ENCODE measurements around the gene ZNF12.
A peak's percentile ranks its signal among the peaks of the same experiment; 100 is the strongest.
"Not testable (repeated sequence)": the region's sequence is repeated elsewhere in the genome, so short reads cannot be mapped to it uniquely, and the experiment has no call there.

Gene ZNF12

DNA sequence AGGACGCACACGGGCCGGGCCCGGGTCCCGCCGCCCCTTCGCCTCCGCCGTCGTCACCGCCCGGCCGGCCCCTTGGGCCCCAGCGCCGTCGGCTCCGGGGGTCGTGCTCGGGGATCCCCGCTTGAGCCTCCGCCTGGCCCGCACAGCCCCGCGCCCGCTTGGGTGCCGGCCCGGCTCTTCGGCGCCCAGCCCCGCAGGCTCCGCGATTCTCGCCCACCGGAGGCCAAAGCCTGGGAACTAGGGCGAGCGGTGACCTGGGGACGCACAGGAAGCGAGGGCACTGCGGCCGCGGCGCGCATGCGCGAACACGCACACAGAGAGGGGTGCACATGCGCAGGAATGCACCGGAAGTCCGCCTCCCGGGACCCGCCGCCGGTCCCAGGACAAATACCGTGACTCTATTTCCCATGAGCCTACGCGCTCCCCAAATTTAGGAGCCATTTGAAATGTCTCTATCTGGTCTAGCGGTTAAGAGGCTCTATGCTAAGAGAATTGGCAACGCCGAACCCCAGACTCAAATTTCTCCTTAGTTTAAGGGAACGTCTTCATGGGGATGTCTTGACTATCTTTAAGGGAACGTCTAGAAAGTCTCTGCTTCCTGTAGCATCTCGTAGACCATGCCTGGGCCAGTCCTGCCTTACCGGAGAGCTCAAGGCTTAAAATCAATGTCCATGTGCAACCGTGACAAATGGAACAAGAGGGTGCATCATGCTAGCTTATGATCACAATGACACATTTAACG is at the start of gene ZNF12:
ZNF12 (minus strand) TSS at position 282 of the 742 bp plus-strand sequence. CDS start 1,774 bp downstream, outside the sequence.
- peak; percentile 97 for DNase-seq

DNA sequence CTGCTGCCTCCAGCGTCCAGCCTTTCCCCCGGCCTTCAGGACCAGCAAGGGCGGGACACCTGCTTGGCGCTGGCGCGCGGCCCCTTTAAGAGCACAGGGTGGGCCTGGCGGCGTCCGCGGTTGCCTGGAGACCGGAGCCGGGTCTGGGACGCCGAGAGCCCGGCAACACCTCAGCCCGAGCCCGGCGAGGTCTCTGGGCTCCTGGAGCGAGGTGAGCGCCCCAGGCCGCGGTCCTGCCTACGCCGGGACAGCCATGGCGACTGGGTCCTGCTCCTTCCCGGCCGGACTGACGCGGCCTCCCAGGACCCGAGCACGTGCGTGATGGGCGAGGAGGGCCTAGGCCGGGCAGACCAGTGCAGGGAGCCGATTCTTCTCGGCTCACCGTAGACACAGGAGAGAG is 47.2 kb upstream of the ZNF12 start, which contains the start of gene RSPH10B2:
RSPH10B2 (plus strand) TSS at position 140 of the 400 bp plus-strand sequence. CDS start 3,575 bp downstream, outside the sequence.
- not testable (repeated sequence) for DNase-seq

DNA sequence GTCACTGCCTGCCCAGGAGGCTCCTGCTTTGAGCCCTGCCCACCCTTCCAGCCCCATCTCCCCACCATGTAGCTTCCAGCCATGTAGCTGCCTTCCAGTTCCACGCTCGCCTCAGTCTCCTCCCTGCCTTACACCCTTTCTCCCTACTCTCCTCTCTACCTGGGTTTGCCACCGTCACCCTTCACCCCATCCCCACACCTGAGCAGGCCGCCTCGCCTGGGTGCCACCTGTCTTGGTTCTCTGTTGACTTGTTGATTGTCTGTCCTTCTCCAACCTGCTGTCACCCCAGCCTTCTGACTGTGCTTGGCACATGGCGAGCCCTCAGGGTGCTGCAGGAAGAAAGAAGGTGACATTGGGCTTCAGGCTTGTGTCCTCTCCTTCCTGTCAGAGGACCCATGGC is 43.4 kb upstream of the ZNF12 start:
- DNase-seq, result not testable (repeated sequence)

- not testable (repeated sequence) for DNase-seq
These were observed 42.6 kb upstream of the ZNF12 start for GRCh38 chr7:6749335-6749734.

GRCh38 chr7:6744410-6745100 is 37.8 kb upstream of the ZNF12 start:
- DNase-seq, result not testable (repeated sequence)

DNA sequence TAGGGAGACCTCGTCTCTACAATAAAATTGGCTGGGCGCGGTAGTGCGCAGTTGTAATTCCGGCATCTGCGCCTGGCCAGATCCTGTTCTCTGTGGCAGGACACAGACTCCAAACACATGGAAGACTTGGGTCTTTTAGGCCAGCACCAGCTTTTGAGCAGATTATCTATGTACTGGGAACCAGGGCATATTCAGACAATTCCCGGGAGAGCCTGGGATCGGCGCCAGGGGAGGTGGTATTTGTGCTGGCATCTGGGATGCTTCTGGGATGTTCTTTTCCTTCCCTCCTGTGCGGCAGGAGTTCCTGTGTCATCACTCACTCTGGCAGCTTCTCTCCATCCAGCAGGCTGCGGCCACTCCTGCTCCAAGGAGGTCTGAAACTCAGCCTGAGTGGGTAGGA is 31.7 kb upstream of the ZNF12 start:
- not testable (repeated sequence) for DNase-seq

DNA sequence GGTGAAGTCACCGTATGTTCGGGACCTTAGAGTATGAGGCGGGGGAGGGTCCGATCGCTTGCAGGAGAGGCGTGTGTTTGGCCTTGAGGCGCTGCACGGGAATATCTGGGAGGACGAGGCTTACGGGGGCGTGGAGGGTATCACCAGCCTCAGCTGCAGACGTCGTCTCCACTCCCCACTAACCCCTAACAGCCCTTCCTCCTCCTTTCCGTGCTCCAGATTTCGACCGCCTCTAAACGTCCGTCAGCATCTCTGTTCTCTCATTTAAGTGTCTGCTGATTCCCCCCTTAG is 23.5 kb upstream of the ZNF12 start:
- DNase-seq, result no peak

DNA sequence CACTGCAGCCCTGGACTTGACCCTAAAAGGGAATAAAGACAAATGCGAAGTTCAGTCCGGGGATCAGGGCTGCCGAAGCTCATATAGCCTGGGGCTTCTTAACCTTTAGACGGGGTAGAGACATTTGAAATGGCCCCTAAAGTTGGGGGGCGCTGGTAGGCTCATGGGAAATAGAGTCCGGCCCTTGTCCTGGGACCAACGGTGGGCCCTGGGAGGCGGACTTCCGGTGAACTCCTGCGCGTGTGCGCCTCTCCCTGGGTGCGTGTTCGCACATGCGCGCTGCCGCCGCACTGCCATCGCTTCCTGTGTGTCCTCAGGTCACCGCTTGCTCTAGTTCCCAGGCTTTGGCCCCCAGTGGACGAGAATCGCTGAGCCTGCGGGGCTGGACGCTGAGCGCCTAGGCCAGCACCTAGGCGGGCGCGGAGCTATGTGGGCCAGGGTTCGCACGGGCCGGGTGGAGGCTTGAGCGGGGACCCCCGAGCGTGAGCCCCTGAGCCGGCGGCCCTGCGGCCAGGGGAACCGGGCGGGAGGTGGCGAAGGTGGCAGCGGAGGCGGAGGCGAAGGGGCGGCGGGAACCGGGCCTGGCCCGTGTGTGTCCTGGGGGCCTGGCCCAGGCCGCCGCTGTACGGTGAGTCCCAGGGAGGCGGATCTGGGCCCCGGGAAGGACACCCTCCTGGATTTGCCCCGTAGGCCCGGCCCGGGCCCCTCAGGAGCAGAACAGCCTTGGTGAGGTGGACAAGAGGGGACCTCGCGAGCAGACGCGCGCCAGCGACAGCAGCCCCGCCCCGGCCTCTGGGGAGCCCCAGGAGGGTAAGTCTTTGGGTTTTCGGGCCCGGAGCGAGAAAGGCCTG is 23.0 kb upstream of the ZNF12 start:
- peak; percentile 91 for DNase-seq

DNA sequence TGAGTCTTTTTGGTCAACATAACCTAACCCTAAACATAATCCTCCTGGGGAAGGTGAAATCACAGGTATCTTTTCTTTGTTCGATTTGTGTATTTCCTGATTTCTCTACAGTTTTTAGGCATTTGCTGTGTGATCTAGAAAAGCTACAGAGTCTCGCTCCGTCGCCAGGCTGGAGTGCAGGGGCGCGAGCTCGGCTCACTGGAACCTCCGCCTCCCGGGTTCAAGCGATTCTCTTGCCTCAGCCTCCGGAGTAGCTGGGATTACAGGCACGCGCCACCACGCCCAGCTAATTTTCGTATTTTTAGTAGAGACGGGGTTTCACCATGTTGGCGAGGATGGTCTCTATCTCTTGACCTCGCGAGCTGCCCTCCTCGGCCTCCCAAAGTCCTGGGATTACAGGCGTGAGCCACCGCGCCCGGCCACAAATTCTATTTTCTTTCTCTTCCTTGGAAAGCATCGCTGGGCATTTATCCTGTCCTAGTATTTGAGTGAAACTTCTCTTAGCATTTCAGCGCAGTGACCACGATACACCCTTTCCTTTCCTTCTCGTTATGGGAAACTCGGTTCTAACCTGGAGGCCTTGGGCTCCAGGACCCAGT is 22.2 kb upstream of the ZNF12 start:
- not testable (repeated sequence) for DNase-seq

GRCh38 chr7:6727663-6728062 is 20.9 kb upstream of the ZNF12 start:
- no peak for DNase-seq

DNA sequence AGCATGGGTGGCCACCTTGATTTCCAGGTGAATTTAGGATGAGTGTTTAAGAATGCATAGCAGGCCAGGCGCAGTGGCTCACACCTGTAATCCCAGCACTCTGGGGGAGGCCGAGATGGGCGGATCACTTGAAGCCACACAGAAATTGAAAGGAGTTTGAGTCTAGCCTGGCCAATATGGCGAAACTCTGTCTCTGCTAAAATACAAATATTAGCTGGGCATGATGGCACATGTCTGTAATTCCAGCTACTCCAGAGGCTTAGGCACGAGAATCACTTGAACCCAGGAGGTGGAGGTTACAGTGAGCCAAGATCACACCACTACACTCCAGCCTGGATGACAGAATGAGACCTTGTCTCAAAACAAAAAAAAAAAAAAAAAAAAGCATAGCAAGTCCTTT is 19.6 kb upstream of the ZNF12 start:
- DNase-seq, result not testable (repeated sequence)

DNA sequence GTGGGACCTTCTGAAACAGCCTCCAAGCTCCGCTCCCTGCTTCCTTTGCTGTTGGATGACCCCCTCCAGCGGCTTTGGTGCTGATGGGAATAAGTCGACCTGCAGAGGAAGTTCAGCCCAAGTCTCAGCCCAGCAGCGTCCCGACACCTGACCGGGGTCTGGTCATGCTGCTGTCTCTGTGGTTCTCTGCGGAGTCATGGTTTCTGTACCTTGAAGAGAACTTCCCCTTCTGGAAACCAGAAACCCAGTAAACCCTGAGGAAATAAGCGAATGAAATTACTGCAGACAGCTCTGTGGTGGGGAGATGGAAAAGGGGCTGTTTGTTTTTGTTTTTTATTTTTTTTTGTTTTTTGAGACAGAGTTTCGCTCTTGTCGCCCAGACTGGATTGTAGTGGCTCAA is 18.3 kb upstream of the ZNF12 start:
- DNase-seq, result no peak

DNA sequence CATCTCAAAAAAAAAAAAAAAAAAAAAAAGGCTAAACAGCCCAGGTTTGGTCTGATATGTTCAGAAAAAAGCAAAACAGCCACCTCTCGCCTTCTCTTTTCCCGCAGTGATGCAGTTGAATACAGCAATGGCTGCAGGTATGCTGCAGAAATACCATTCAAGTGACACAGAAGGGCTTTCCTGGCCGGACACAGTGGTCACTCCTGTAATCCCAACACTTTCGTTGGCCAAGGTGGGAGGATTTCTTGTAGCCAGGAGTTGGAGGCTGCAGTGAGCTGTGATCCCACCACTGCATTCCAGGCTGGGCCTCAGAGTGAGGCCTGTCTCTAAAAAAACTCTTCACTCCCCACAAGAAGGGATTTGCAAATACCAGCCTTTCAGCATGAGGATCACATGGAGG is 17.6 kb upstream of the ZNF12 start:
- not testable (repeated sequence) for DNase-seq

- DNase-seq, result no peak
These were observed 11.4 kb upstream of the ZNF12 start for GRCh38 chr7:6718124-6718523.

DNA sequence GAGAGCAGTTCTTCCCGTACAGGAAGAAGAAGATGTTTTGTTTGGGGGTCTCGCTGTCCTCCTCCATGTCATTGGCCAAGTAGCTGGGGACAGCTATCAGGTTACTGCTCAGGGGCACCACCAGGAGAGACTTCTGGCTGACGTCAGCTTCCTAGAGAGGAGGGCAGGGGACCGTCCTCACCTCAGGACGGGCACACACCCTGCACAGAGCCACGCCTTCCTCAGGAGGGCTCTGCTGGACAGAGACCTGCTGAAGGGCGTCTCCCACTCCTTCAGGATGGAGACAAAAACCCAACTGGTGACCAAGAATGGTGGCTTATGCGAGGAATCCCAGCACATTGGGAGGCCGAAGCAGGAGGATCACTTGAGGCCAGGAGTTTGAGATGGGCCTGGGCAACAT is 9.2 kb upstream of the ZNF12 start:
- DNase-seq, result not testable (repeated sequence)

DNA sequence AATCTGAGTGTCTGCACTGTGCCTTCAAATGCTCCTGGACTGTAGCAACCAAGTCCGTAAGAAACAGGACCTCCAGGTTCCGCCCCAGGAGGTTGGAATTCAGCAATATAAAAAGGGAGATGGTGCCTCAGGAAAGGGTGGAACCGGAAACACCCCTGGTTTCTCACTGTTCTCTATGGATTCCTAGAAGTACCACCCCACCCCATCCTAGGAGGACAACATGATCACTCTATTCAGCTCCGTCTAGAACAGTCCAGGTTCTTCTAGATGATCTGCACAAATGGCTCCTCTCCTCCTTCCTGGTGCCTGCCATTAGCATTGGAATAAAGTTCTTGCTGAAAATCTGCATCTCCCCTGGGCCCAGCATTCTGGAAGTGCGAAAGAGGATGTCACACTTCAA is 7.6 kb upstream of the ZNF12 start:
- no peak for DNase-seq

GRCh38 chr7:6709808-6710207 is 3.1 kb upstream of the ZNF12 start:
- peak; percentile 22 for DNase-seq

DNA sequence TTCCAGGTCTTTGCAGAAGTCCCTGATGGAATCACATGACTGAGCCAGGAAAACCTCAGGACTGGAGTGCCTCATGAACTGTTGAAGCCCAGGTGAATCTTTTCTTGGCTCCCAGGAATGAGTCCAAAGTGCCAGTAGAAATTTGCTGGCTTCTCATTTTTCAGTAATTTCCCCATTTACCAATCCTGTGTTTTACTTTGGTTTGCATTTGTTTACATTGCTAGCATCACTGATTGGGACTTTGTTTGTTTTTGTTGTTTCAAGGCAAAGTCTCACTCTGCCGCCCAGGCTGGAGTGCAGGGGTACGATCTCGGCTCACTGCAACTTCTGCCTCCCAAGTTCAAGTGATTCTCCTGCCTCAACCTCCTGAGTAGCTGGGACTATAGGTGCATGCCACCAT is 1.6 kb upstream of the ZNF12 start:
- no peak for DNase-seq

DNA sequence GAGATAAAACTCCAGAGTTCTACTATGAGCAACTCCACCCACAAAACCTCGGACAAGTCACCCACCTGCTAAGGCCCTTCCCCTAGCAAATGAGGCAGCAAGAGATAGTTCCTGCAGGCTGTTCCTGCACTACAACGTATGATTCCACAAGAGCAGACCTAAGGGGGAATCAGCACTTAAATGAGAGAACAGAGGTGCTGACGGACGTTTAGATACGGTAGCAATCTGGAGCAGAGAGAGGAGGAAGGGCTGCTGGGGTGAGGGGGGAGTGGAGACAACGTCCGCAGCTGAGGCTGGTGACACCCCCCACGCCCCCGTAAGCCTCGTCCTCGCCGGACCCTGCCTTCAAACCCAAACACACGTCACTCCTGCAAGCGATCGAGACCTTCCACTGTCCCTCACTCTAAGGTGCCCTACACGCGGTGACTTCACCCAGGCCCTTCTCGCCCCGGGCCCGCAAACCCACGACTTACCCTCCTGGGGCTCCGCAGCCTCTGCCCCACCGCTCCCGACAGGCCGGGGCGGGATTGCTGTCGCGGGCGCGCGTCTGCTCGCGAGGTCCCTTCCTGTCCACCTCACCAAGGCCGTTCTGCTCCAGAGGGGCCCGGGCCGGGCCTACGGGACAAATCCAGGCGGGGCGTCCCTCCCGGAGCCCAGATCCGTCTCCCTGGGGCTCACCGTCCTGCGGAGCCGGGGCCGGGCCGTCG is 635 bp downstream of the ZNF12 start:
- DNase-seq, result peak; percentile 40

- DNase-seq, result no peak
These were observed 4.9 kb downstream of the ZNF12 start for GRCh38 chr7:6701860-6702259.

- DNase-seq, result no peak
These were observed 6.0 kb downstream of the ZNF12 start for GRCh38 chr7:6700793-6701192.

DNA sequence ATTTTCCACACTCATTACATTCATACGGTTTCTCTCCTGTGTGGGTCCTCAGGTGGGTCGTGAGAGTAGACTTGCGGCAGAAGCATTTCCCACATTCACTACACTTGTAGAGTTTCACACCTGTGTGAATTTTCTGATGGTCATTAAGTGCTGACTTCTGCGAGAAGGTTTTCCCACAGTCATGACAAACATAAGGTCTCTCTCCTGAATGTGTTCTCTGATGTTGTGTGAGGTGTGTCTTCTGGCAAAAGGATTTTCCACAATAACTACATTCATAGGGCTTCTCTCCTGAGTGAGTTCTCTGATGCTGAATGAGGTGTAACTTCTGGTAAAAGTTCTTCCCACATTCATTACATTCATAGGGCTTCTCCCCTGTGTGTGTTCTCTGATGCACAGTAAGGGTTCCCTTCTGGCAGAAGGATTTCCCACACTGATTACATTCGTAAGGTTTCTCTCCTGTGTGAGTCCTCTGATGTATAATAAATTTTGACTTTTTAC is 15.1 kb downstream of the ZNF12 start:
- no peak for DNase-seq

Measured in stimulated activated CD4-positive, alpha-beta T cell treated with anti-CD3 and anti-CD28 coated beads, Interleukin-15, amount 100 ng/mL, for 24 hours (primary cell).